Keratinocyte (primary cell): Measurements from ENCODE around the gene AKAP6.

Experiments used
- EZH2 ChIP-seq: IDR thresholded peaks from one replicate; pipeline ENCODE4 v1.6.1; 2012; ENCODE audit warnings: inconsistent platforms, mild to moderate bottlenecking, low read length, moderate library complexity
- TF ChIP-seq, protein P1 (sequence below), 3 experiments: IDR thresholded peaks in 1 of 3; conservative IDR thresholded peaks in 1 of 3; optimal IDR thresholded peaks in 1 of 3; 2 replicates in 2 of 3; 3 replicates in 1 of 3; pipeline versions ENCODE3 to v1.5.1; 2011; ENCODE audit warnings: low read length in 3 of 3, mild to moderate bottlenecking in 3 of 3, moderate library complexity in 2 of 3, control low read depth in 1 of 3, inconsistent platforms in 1 of 3; ENCODE audit not compliant: insufficient read depth in 2 of 3; ENCODE audit errors: extremely low read depth in 1 of 3

DNA sequence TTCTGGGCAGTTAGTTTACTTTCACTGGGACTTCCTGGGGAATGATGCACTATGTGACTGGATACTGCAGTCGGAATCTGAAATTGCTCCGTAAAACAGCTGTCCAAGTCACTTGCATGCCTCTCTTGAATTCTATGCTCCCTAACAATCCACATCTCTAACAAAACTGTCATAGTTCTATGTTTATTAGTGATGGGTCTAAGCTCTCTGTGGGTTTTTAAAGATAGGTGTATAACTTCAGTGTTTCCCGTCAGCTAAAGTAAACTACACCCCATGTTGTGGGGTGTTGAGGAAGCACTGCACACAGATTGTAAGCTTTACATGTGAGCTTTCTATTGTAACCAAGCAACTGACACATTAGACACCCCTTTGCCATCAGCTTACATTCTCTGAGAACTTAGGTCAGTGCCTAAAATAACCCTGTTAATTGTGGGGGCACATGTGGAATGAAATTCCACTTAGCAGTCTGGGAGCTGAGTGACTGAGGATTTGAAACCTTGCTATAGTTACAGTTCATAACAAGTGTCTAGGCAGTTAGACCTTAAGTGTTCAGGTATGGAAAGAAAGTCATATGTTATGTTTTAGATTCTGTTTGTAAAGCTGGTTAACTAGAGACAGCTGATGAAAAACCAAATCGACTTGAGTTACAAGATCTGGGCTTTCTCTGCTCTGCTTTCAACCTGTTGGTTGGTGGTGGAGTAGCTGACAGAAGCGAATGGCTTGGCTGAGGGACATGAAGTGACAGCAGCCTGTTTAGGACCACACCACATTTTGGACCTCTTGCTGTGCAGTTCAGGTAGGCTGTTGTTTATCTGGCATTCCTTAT lies 165.7 kb downstream of the AKAP6 start:
- no peak for TF ChIP-seq EZH2
- TF ChIP-seq, protein P1, sequence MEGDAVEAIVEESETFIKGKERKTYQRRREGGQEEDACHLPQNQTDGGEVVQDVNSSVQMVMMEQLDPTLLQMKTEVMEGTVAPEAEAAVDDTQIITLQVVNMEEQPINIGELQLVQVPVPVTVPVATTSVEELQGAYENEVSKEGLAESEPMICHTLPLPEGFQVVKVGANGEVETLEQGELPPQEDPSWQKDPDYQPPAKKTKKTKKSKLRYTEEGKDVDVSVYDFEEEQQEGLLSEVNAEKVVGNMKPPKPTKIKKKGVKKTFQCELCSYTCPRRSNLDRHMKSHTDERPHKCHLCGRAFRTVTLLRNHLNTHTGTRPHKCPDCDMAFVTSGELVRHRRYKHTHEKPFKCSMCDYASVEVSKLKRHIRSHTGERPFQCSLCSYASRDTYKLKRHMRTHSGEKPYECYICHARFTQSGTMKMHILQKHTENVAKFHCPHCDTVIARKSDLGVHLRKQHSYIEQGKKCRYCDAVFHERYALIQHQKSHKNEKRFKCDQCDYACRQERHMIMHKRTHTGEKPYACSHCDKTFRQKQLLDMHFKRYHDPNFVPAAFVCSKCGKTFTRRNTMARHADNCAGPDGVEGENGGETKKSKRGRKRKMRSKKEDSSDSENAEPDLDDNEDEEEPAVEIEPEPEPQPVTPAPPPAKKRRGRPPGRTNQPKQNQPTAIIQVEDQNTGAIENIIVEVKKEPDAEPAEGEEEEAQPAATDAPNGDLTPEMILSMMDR (optimal IDR thresholded peaks at IDR 0.05 in 1 of 3, IDR thresholded peaks at IDR 0.05 in 1 of 3, conservative IDR thresholded peaks at IDR 0.05 in 1 of 3; ENCODE audit: extremely low read depth in 1 of 3, insufficient read depth in 2 of 3, low read length in 3 of 3), result no peak
